SW 1271 (cell line): ENCODE measurements around the gene CFLAR.
"Not testable (repeated sequence)": the region's sequence is repeated elsewhere in the genome, so short reads cannot be mapped to it uniquely, and the experiment has no call there.

Experiments used
- DNase-seq, 2 experiments: peaks; one replicate each; lab custom pipeline; 2025; lab: John Stamatoyannopoulos, UW

CFLAR gene

GRCh38 chr2:201182650-201183364, 66.8 kb downstream of the CFLAR start, which contains the start of gene CASP10:
Gene CASP10 (plus strand): TSS chr2:201183141. CDS start chr2:201185778, 2,637 bp downstream.
- peak in 1 of 2 experiments; percentile 43 for DNase-seq

- DNase-seq, result no peak
Observed at GRCh38 chr2:201183365-201183727, 67.4 kb downstream of the CFLAR start.

- DNase-seq, result not testable (repeated sequence)
Observed at GRCh38 chr2:201183835-201184234, 67.9 kb downstream of the CFLAR start.

GRCh38 chr2:201184248-201184647, 68.3 kb downstream of the CFLAR start:
- not testable (repeated sequence) for DNase-seq

- DNase-seq, result no peak
Observed at GRCh38 chr2:201185863-201186262, 69.9 kb downstream of the CFLAR start.

GRCh38 chr2:201186982-201187381, 71.0 kb downstream of the CFLAR start:
- DNase-seq, result no peak

- DNase-seq, result no peak
Observed at GRCh38 chr2:201188449-201188848, 72.5 kb downstream of the CFLAR start.

GRCh38 chr2:201191132-201191875, 75.3 kb downstream of the CFLAR start:
- DNase-seq, result no peak

GRCh38 chr2:201194097-201194496, 78.1 kb downstream of the CFLAR start:
- no peak for DNase-seq

- DNase-seq, result no peak
Observed at GRCh38 chr2:201195331-201195730, 79.4 kb downstream of the CFLAR start.

GRCh38 chr2:201196003-201196402, 80.0 kb downstream of the CFLAR start:
- no peak for DNase-seq

- DNase-seq, result no peak
Observed at GRCh38 chr2:201196803-201197202, 80.8 kb downstream of the CFLAR start.

GRCh38 chr2:201197781-201198180, 81.8 kb downstream of the CFLAR start:
- no peak for DNase-seq

- no peak for DNase-seq
Observed at GRCh38 chr2:201199847-201200246, 83.9 kb downstream of the CFLAR start.

- no peak for DNase-seq
Observed at GRCh38 chr2:201200345-201200744, 84.4 kb downstream of the CFLAR start.

GRCh38 chr2:201201371-201201770, 85.4 kb downstream of the CFLAR start:
- DNase-seq, result no peak

- no peak for DNase-seq
Observed at GRCh38 chr2:201203916-201204654, 88.1 kb downstream of the CFLAR start.

- DNase-seq, result no peak
Observed at GRCh38 chr2:201204655-201205514, 88.9 kb downstream of the CFLAR start.

GRCh38 chr2:201205515-201205849, 89.5 kb downstream of the CFLAR start:
- no peak for DNase-seq

- DNase-seq, result no peak
Observed at GRCh38 chr2:201208563-201209252, 92.7 kb downstream of the CFLAR start.

GRCh38 chr2:201215963-201216362, 100.0 kb downstream of the CFLAR start:
- DNase-seq, result no peak
